DOHH2 (cell line): ENCODE data around the gene GTF3C1.

ENCODE experiments used
- H3F3A ChIP-seq: fragments of 200-600 bp; sonication (generic), shearing (Covaris generic); 2 replicates; pipeline ENCODE4 v1.6.0; 2016; ENCODE audit warnings: antibody characterized with exemption, mild to moderate bottlenecking; ENCODE audit not compliant: control insufficient read depth, insufficient read depth
- H3K27ac ChIP-seq: fragments of 200-600 bp; sonication (generic); 2 replicates; pipeline ENCODE4 v1.5.1; 2014; ENCODE audit warnings: low read depth, mild to moderate bottlenecking, low read length, moderate library complexity
- H3K27me3 ChIP-seq: fragments of 200-600 bp; sonication (generic); 2 replicates; pipeline ENCODE4 v1.6.1; 2014; ENCODE audit warnings: mild to moderate bottlenecking, low read length, mixed read lengths; ENCODE audit not compliant: control insufficient read depth
- H3K36me3 ChIP-seq: fragments of 200-600 bp; sonication (generic); 2 replicates; pipeline ENCODE4 v1.6.1; 2014; ENCODE audit warnings: mild to moderate bottlenecking, low read length, moderate library complexity, mixed read lengths; ENCODE audit not compliant: control insufficient read depth
- H3K4me1 ChIP-seq: fragments of 200-600 bp; sonication (generic); 2 replicates; pipeline ENCODE4 v1.6.1; 2014; ENCODE audit warnings: mild to moderate bottlenecking, low read length, mixed read lengths; ENCODE audit not compliant: control insufficient read depth
- H3K4me2 ChIP-seq: fragments of 200-600 bp; sonication (generic); 2 replicates; pipeline ENCODE4 v1.6.0; 2014; ENCODE audit warnings: mild to moderate bottlenecking, low read length, moderate library complexity
- H3K4me3 ChIP-seq: fragments of 200-600 bp; sonication (generic); 2 replicates; pipeline ENCODE4 v1.5.1; 2014; ENCODE audit warnings: mild to moderate bottlenecking, low read length, mixed read lengths
- H3K79me2 ChIP-seq: fragments of 200-600 bp; sonication (generic); 2 replicates; pipeline ENCODE4 v1.6.1; 2014; ENCODE audit warnings: mild to moderate bottlenecking, low read length, mixed read lengths; ENCODE audit not compliant: control insufficient read depth
- H3K9me2 ChIP-seq: fragments of 200-600 bp; sonication (generic); replicated peaks from 2 replicates; pipeline ENCODE4 v1.6.1; 2014; ENCODE audit warnings: mild to moderate bottlenecking, low read length, mixed read lengths; ENCODE audit not compliant: control insufficient read depth
- H3K9me3 ChIP-seq: fragments of 200-600 bp; sonication (generic); 2 replicates; pipeline ENCODE4 v1.6.1; 2014; ENCODE audit warnings: antibody characterized with exemption, low read length, mixed read lengths; ENCODE audit not compliant: control insufficient read depth, insufficient read depth
- H4K20me1 ChIP-seq: fragments of 200-600 bp; sonication (generic); 2 replicates; pipeline ENCODE4 v1.6.0; 2014; ENCODE audit warnings: low read depth, mild to moderate bottlenecking, antibody characterized with exemption, low read length, moderate library complexity; ENCODE audit not compliant: control insufficient read depth, insufficient read depth
- EZH2phosphoT487 ChIP-seq: fragments of 200-600 bp; sonication (generic); IDR thresholded peaks from 2 replicates; pipeline ENCODE4 v1.6.1; 2017; ENCODE audit warnings: borderline replicate concordance, mild to moderate bottlenecking, antibody characterized with exemption, low read length, moderate library complexity, mixed read lengths
- TF ChIP-seq, protein P1 (sequence below): fragments of 200-600 bp; sonication (generic); IDR thresholded peaks from one replicate; pipeline ENCODE4 v1.5.1; 2014; ENCODE audit warnings: antibody characterized with exemption, mild to moderate bottlenecking, low read depth, low read length; ENCODE audit not compliant: poor library complexity, severe bottlenecking

The GTF3C1 gene

GRCh38 chr16:27452569-27453493 lies 96.9 kb downstream of the GTF3C1 start:
- no peaks in the 10 kb centered on the region for H4K20me1 ChIP-seq
- 0 out of 2 replicates have a peak, but pooled peaks cover 7% of the 10 kb centered on the region for H3K27me3 ChIP-seq
- H3K79me2 ChIP-seq: no peaks in the 10 kb centered on the region
- H3K36me3 ChIP-seq: peaks cover 15% of the 10 kb centered on the region
- H3K9me2 ChIP-seq: no peaks in the 10 kb centered on the region
- no peak for TF ChIP-seq EZH2phosphoT487
- TF ChIP-seq, protein P1, sequence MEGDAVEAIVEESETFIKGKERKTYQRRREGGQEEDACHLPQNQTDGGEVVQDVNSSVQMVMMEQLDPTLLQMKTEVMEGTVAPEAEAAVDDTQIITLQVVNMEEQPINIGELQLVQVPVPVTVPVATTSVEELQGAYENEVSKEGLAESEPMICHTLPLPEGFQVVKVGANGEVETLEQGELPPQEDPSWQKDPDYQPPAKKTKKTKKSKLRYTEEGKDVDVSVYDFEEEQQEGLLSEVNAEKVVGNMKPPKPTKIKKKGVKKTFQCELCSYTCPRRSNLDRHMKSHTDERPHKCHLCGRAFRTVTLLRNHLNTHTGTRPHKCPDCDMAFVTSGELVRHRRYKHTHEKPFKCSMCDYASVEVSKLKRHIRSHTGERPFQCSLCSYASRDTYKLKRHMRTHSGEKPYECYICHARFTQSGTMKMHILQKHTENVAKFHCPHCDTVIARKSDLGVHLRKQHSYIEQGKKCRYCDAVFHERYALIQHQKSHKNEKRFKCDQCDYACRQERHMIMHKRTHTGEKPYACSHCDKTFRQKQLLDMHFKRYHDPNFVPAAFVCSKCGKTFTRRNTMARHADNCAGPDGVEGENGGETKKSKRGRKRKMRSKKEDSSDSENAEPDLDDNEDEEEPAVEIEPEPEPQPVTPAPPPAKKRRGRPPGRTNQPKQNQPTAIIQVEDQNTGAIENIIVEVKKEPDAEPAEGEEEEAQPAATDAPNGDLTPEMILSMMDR: no peak
- H3K27ac ChIP-seq: no peak overlapping the region
- no peak overlapping the region for H3K4me3 ChIP-seq
- no peak overlapping the region for H3K4me2 ChIP-seq
- H3F3A ChIP-seq: peaks cover 10% of the 10 kb centered on the region
- H3K4me1 ChIP-seq: peaks cover 56% of the 10 kb centered on the region
- H3K9me3 ChIP-seq: no peaks in the 10 kb centered on the region

DNA sequence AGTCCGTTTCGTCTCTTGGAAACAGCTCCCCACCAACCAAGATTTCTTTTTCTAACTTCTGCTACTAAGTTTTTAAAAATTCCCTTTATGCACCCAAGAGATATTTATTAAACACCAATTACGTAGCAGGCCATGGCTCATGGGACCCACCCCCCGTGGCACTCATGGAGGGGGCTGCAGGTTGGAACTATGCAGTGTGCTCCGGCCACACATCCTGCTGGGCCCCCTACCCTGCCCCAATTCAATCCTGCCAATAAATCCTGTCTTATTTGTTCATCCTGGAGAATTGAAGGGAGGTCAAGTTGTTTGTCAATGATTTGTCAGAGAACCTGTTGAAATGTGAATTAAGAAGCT lies 99.5 kb downstream of the GTF3C1 start:
- H3K4me3 ChIP-seq: no peak overlapping the region
- H3K79me2 ChIP-seq: no peaks in the 10 kb centered on the region
- no peaks in the 10 kb centered on the region for H3K9me2 ChIP-seq
- H4K20me1 ChIP-seq: no peaks in the 10 kb centered on the region
- H3K4me1 ChIP-seq: peaks cover 53% of the 10 kb centered on the region
- H3K36me3 ChIP-seq: peaks cover 41% of the 10 kb centered on the region
- H3K27ac ChIP-seq: no peak overlapping the region; the same call in 1 of the 2 replicates
- TF ChIP-seq, protein P1: no peak
- no peak for TF ChIP-seq EZH2phosphoT487
- 0 out of 2 replicates have a peak, but pooled peaks cover 7% of the 10 kb centered on the region for H3K27me3 ChIP-seq
- H3F3A ChIP-seq: peaks cover 10% of the 10 kb centered on the region
- H3K9me3 ChIP-seq: no peaks in the 10 kb centered on the region
- H3K4me2 ChIP-seq: peak overlapping the region; percentile 24

DNA sequence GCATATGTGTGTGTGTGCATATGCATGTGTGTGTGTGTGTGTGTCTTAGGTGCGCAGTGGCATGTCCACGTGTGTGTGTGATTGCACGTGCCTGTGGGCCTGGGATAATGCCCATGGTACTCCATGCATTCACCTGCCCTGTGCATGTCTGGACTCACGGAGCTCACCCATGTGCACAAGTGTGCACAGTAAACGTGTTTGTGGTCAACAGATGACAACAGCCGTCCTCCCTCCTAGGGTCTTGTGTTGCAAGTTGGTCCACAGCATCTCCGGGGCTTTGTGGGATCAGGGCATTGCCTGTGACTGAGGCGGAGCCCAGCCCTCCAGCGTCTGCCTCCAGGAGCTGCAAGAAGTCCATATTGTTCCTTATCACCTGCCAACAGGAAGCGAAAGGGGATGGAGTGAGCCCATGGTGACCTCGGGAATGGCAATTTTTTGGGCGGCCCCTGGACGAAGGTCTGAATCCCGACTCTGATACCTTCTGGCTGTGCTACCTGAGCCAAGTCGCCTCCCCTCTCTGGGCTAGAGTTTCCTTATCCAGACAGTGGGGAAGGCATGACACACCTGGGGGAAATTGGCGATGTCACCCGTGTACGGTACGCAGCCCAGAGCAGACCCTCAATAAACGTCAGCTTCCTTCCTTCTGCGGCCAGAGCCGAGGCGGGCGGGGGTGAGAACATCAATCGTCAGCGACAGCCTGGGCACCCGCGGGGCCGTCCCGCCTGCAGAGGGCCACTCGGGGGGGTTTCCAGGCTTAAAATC lies 100.1 kb downstream of the GTF3C1 start:
- TF ChIP-seq EZH2phosphoT487: no peak
- TF ChIP-seq, protein P1: no peak
- H3K27ac ChIP-seq: no peak overlapping the region
- H3K4me3 ChIP-seq: no peak overlapping the region
- no peaks in the 10 kb centered on the region for H3K9me3 ChIP-seq
- H3K79me2 ChIP-seq: no peaks in the 10 kb centered on the region
- no peaks in the 10 kb centered on the region for H4K20me1 ChIP-seq
- peak overlapping the region; percentile 24 for H3K4me2 ChIP-seq
- peaks cover 47% of the 10 kb centered on the region for H3K36me3 ChIP-seq
- H3K9me2 ChIP-seq: no peaks in the 10 kb centered on the region
- H3K27me3 ChIP-seq: 0 out of 2 replicates have a peak, but pooled peaks cover 7% of the 10 kb centered on the region
- peaks cover 53% of the 10 kb centered on the region for H3K4me1 ChIP-seq
- H3F3A ChIP-seq: peaks cover 10% of the 10 kb centered on the region
